Lower lobe of right lung (tissue), 2 donors: ENCODE results near the gene SDF4. TPM values are rescaled to one million over a fixed set of nuclear protein-coding genes. Genes with fewer than 3 reads are reported as not detected.

Source experiments
- ATAC-seq, 2 donors: fragments of 200-7000 bp; cut with Tn5 transposase; one replicate each; pipeline ENCODE4 v1.9.1; 2020 to 2022; ENCODE audit warnings: mild to moderate bottlenecking in 2 of 2, moderate library complexity in 2 of 2
- DNase-seq: peaks from one replicate; pipeline ENCODE4 v3.0.0-alpha.2; 2020
- H3K27ac ChIP-seq: fragments of 200-600 bp; one replicate; pipeline ENCODE4 v1.8.0; 2022
- H3K27me3 ChIP-seq: fragments of 200-600 bp; one replicate; pipeline ENCODE4 v1.8.0; 2022; ENCODE audit warnings: low read depth
- H3K36me3 ChIP-seq: fragments of 200-600 bp; one replicate; pipeline ENCODE4 v1.8.0; 2022; ENCODE audit warnings: mild to moderate bottlenecking
- H3K4me1 ChIP-seq: fragments of 200-600 bp; one replicate; pipeline ENCODE4 v1.8.0; 2022
- H3K4me3 ChIP-seq: fragments of 200-600 bp; one replicate; pipeline ENCODE4 v1.8.0; 2022; ENCODE audit warnings: mild to moderate bottlenecking
- H3K9me3 ChIP-seq: fragments of 200-600 bp; one replicate; pipeline ENCODE4 v1.8.0; 2022
- CTCF ChIP-seq: fragments of 200-600 bp; IDR thresholded peaks from one replicate; pipeline ENCODE4 v1.8.0; 2022; ENCODE audit warnings: antibody characterized with exemption, mild to moderate bottlenecking
- intact Hi-C: fragments of 100-400 bp; cut with DNase I; formaldehyde crosslinking; loops from one replicate; pipeline ENCODE4 v1.11.0; 2022
- total RNA-seq: library from RNA; stranded (reverse); fragmentation: NEBNext Ultra II Directional; extraction: Animal tissue kit (Norgen Biotek cat#: 25700); gene quantifications from one replicate; pipeline ENCODE4 v1.2.1, GENCODE V29; 2021
- donor health status: DM: no; HTN: yes; CAD: no; lungs with severe emphysema.

The SDF4 gene
- total RNA-seq, 1 donor from 2014 or later = 127 TPM

- intact Hi-C loops = no loop called here
- no peaks in the 10 kb centered on the region for H3K9me3 ChIP-seq
- TF ChIP-seq CTCF = no peak
- ATAC-seq = no peak
- H3K4me1 ChIP-seq = peaks cover 11% of the 10 kb centered on the region
- H3K36me3 ChIP-seq = no peaks in the 10 kb centered on the region
- no peak overlapping the region for H3K27ac ChIP-seq
- peaks cover 59% of the 10 kb centered on the region for H3K27me3 ChIP-seq
- peak overlapping the region; percentile 40 for H3K4me3 ChIP-seq
- peak; percentile 41 for DNase-seq
Observed at GRCh38 chr1:1205769-1206375, 25.9 kb downstream of the SDF4 start.

GRCh38 chr1:1204998-1205768 lies 26.6 kb downstream of the SDF4 start:
- Histone ChIP-seq H3K27me3 (peaks cover 66% of the 10 kb centered on the region), H3K36me3 (no peaks in the 10 kb centered on the region), H3K27ac (no peak overlapping the region), H3K4me3 (no peak overlapping the region), H3K9me3 (no peaks in the 10 kb centered on the region), H3K4me1 (peaks cover 16% of the 10 kb centered on the region)
- peak; percentile 34 for DNase-seq
- ATAC-seq = no peak
- TF ChIP-seq CTCF = no peak
- intact Hi-C loops = no loop called here

- intact Hi-C loops = no loop called here
- Histone ChIP-seq H3K27ac (no peak overlapping the region), H3K4me1 (peaks cover 16% of the 10 kb centered on the region), H3K4me3 (no peak overlapping the region), H3K36me3 (no peaks in the 10 kb centered on the region), H3K27me3 (peaks cover 72% of the 10 kb centered on the region), H3K9me3 (no peaks in the 10 kb centered on the region)
- TF ChIP-seq CTCF = no peak
- peak; percentile 19 for DNase-seq
- no peak for ATAC-seq
Observed at GRCh38 chr1:1204425-1204920, 27.3 kb downstream of the SDF4 start.

GRCh38 chr1:1203561-1204424 lies 28.0 kb downstream of the SDF4 start:
- no peak overlapping the region for H3K27ac ChIP-seq
- ATAC-seq = no peak
- TF ChIP-seq CTCF = no peak
- H3K4me3 ChIP-seq = no peak overlapping the region
- H3K9me3 ChIP-seq = no peaks in the 10 kb centered on the region
- H3K4me1 ChIP-seq = peaks cover 16% of the 10 kb centered on the region
- H3K36me3 ChIP-seq = no peaks in the 10 kb centered on the region
- H3K27me3 ChIP-seq = peaks cover 73% of the 10 kb centered on the region
- DNase-seq = peak; percentile 35
- intact Hi-C loops = no loop called here

GRCh38 chr1:1202831-1203560 lies 28.8 kb downstream of the SDF4 start:
- ATAC-seq (no peak), DNase-seq (peak; percentile 41)
- H3K27me3 ChIP-seq = peaks cover 65% of the 10 kb centered on the region
- H3K36me3 ChIP-seq = no peaks in the 10 kb centered on the region
- no peak overlapping the region for H3K4me3 ChIP-seq
- no peak for TF ChIP-seq CTCF
- peaks cover 16% of the 10 kb centered on the region for H3K4me1 ChIP-seq
- H3K27ac ChIP-seq = no peak overlapping the region
- no peaks in the 10 kb centered on the region for H3K9me3 ChIP-seq
- intact Hi-C loops = no loop called here
